ENCODE data around the gene METTL5.

Gene METTL5

DNA sequence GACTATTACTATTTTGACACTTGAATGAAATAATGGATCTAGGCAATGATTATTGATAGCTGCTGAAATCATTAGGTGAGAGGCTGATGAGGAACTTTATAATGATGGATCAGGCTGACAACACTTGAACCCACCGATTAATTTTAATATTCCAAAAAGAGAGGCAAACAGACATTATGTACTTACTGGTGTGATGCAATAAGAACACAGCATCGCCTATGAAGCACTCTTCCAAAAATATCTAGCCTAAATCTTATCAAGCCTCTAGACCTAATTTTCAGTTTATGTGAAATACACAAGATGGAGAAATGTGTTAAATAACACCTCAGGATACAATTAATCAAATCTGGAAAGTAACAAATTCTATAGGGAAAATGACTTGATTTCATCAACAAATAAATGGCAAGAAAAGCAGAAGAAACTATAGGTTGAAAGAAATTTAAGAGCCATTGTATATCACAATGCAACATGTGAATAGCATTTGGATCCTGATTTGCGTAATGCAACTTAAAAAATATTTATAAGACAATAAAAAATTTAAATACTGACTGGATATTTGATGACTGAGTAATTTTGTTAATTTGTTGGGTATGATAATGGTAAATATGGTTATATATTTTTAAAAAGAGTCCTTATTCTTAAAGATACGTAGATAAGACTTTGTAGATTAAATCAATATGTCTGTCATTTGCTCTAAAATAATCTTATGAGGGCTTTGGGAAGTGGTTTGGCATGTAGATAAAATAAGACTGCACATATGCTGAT, 43.3 kb downstream of the METTL5 start:
- Histone ChIP-seq H3K9me3 (ENCODE audit: control insufficient read depth, insufficient read depth, low read length) (no peaks in the 10 kb centered on the region), H3K36me3 (ENCODE audit: insufficient read depth, low read length) (no peaks in the 10 kb centered on the region), H3K9ac (ENCODE audit: low read depth, low read length) (no peak overlapping the region), H3K4me1 (ENCODE audit: insufficient read depth, low read length) (no peaks in the 10 kb centered on the region)

GRCh38 chr2:169778446-169778845, 46.3 kb downstream of the METTL5 start:
- Histone ChIP-seq H3K9ac (ENCODE audit: low read depth, low read length) (no peak overlapping the region), H3K4me1 (ENCODE audit: insufficient read depth, low read length) (no peaks in the 10 kb centered on the region), H3K9me3 (ENCODE audit: control insufficient read depth, insufficient read depth, low read length) (no peaks in the 10 kb centered on the region), H3K36me3 (ENCODE audit: insufficient read depth, low read length) (no peaks in the 10 kb centered on the region)

DNA sequence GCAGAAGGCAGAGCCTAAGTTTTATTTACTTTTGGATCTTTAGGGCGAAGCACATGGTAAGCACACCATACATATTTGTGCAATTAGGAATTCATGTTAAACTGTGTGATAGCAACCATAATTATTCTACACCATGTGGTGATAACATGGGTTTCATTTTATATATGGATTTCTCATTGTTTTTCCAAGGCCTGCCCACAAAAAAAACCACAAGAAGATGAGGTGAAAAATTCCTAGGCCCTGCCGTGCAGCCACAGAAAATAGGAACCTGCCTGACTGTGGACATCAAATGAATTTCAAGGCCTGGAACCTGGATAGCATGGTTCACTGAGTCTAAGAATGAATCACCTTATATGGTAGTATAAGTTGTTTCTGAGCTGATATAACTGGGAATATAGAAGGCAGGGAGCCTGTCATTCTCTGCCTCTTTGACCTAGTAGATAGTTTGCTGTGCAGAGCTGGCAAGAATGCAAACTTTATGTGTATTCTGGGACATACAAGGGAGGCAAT, 48.4 kb downstream of the METTL5 start:
- Histone ChIP-seq H3K9me3 (ENCODE audit: control insufficient read depth, insufficient read depth, low read length) (no peaks in the 10 kb centered on the region), H3K36me3 (ENCODE audit: insufficient read depth, low read length) (no peaks in the 10 kb centered on the region), H3K9ac (ENCODE audit: low read depth, low read length) (no peak overlapping the region), H3K4me1 (ENCODE audit: insufficient read depth, low read length) (no peaks in the 10 kb centered on the region)

- Histone ChIP-seq H3K9ac (ENCODE audit: low read depth, low read length) (no peak overlapping the region), H3K4me1 (ENCODE audit: insufficient read depth, low read length) (no peaks in the 10 kb centered on the region), H3K36me3 (ENCODE audit: insufficient read depth, low read length) (no peaks in the 10 kb centered on the region), H3K9me3 (ENCODE audit: control insufficient read depth, insufficient read depth, low read length) (no peaks in the 10 kb centered on the region)
These were observed 48.9 kb downstream of the METTL5 start for GRCh38 chr2:169775765-169776164.

- no peak overlapping the region for H3K9ac ChIP-seq (ENCODE audit: low read depth, low read length)
- H3K9me3 ChIP-seq (ENCODE audit: control insufficient read depth, insufficient read depth, low read length): no peaks in the 10 kb centered on the region
- H3K4me1 ChIP-seq (ENCODE audit: insufficient read depth, low read length): no peaks in the 10 kb centered on the region
- H3K36me3 ChIP-seq (ENCODE audit: insufficient read depth, low read length): no peaks in the 10 kb centered on the region
These were observed 49.4 kb downstream of the METTL5 start for GRCh38 chr2:169775354-169775753.

DNA sequence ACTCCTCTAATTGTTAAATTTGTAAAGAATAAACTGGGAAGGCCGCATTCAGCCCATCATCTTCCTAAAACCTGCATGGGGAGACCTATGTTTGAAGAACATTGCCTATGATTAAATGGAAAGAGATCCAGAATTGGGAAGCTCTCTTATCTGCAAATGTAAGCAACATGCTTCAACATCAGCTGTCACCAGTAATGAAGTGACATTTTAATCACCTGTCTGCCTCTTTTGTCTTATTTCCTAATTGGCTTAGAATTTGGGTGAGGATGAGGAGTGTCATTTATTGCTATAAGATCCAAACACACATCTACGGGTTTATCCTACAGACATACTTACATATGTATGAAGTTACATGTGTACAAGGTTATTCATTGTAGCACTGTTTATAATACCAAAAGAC, 52.1 kb downstream of the METTL5 start:
- no peaks in the 10 kb centered on the region for H3K36me3 ChIP-seq (ENCODE audit: insufficient read depth, low read length)
- H3K9ac ChIP-seq (ENCODE audit: low read depth, low read length): no peak overlapping the region
- no peaks in the 10 kb centered on the region for H3K4me1 ChIP-seq (ENCODE audit: insufficient read depth, low read length)
- H3K9me3 ChIP-seq (ENCODE audit: control insufficient read depth, insufficient read depth, low read length): no peaks in the 10 kb centered on the region

GRCh38 chr2:169771612-169772011, 53.1 kb downstream of the METTL5 start:
- Histone ChIP-seq H3K4me1 (ENCODE audit: insufficient read depth, low read length) (no peaks in the 10 kb centered on the region), H3K9me3 (ENCODE audit: control insufficient read depth, insufficient read depth, low read length) (no peaks in the 10 kb centered on the region), H3K36me3 (ENCODE audit: insufficient read depth, low read length) (no peaks in the 10 kb centered on the region), H3K9ac (ENCODE audit: low read depth, low read length) (no peak overlapping the region)

DNA sequence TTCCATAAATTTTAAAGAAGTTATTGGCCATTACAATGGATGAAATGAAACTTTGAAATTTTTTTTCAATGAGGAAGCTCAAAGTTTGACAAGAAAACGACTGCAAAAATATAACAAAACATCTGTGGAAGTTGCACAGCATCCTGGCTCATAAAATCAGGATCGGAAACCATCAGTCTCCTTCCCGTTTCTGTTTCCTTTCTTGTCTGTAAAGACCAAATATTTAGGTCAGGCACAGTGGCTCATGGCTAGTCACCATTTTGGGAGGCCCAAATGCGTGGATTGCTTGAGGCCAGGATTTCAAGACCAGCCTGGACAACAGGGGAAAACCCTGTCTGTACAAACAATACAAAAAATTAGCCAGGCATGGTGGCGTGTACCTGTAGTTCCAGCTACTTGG, 53.7 kb downstream of the METTL5 start:
- no peak overlapping the region for H3K9ac ChIP-seq (ENCODE audit: low read depth, low read length)
- no peaks in the 10 kb centered on the region for H3K36me3 ChIP-seq (ENCODE audit: insufficient read depth, low read length)
- H3K4me1 ChIP-seq (ENCODE audit: insufficient read depth, low read length): no peaks in the 10 kb centered on the region
- H3K9me3 ChIP-seq (ENCODE audit: control insufficient read depth, insufficient read depth, low read length): no peaks in the 10 kb centered on the region

DNA sequence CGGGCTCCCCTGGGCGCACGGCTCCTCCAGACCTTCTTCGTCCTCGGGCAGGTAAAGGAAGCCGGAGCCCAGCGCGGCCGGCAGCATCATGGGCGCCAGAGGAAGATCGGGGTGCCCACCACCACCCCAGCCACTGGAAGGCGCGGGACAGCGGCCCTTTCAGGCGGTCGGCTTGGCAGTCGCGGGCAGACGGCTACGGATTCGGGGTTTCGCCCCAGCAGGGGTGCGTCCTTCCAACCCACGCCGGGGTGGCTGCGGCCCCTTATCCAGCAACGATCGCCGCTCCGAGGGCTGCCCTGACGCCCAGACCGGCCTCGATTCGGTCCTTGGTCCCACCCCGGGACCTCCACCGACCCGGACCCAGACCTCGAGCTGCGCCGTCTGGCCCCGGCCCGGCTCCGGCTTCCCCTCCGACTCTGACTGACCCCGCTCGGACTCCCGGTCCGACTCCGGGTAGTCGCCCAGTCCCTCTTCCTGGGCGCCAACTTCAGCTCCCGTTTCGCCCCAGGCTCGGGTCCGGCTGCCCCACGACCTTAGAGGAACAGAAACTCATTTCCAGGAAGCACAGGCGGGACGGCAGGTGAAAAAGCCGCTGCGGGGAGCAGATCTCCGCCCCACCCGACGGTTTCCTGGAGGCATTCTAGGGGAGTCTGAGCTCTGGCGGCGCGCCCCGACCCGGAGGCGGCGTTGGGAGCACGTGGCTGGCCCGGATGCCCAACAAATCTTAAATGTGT, 56.3 kb downstream of the METTL5 start:
- Histone ChIP-seq H3K4me1 (ENCODE audit: insufficient read depth, low read length) (no peaks in the 10 kb centered on the region), H3K9me3 (ENCODE audit: control insufficient read depth, insufficient read depth, low read length) (no peaks in the 10 kb centered on the region), H3K9ac (ENCODE audit: low read depth, low read length) (no peak overlapping the region), H3K36me3 (ENCODE audit: insufficient read depth, low read length) (no peaks in the 10 kb centered on the region)

- Histone ChIP-seq H3K4me1 (ENCODE audit: insufficient read depth, low read length) (no peaks in the 10 kb centered on the region), H3K9me3 (ENCODE audit: control insufficient read depth, insufficient read depth, low read length) (no peaks in the 10 kb centered on the region), H3K36me3 (ENCODE audit: insufficient read depth, low read length) (no peaks in the 10 kb centered on the region), H3K9ac (ENCODE audit: low read depth, low read length) (no peak overlapping the region)
These were observed 57.3 kb downstream of the METTL5 start for GRCh38 chr2:169767243-169767888.

DNA sequence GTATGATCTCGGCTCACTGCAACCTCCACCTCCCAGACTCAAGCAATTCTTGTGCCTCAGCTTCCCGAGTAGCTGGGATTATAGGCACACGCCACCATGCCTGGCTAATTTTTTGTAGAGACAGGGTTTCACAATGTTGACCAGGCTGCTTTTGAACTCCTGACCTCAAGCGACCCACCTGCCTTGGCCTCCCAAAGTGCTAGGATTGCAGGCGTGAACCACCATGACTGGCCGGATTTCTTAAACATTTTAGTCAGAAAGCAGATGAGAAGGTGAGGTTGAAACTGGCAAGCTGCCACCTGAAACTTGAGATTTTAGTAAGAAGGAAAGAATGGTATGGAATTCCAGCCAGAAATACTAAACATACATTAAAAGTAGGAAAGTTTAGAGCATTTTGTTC, 59.2 kb downstream of the METTL5 start:
- H3K9ac ChIP-seq (ENCODE audit: low read depth, low read length): no peak overlapping the region
- H3K4me1 ChIP-seq (ENCODE audit: insufficient read depth, low read length): no peaks in the 10 kb centered on the region
- H3K36me3 ChIP-seq (ENCODE audit: insufficient read depth, low read length): no peaks in the 10 kb centered on the region
- no peaks in the 10 kb centered on the region for H3K9me3 ChIP-seq (ENCODE audit: control insufficient read depth, insufficient read depth, low read length)

- Histone ChIP-seq H3K9me3 (ENCODE audit: control insufficient read depth, insufficient read depth, low read length) (no peaks in the 10 kb centered on the region), H3K9ac (ENCODE audit: low read depth, low read length) (no peak overlapping the region), H3K4me1 (ENCODE audit: insufficient read depth, low read length) (no peaks in the 10 kb centered on the region), H3K36me3 (ENCODE audit: insufficient read depth, low read length) (no peaks in the 10 kb centered on the region)
These were observed 62.8 kb downstream of the METTL5 start for GRCh38 chr2:169761970-169762292.

All from ES-I3 (cell line).